Stimulated activated CD8-positive, alpha-beta memory T cell treated with anti-CD3 and anti-CD28 coated beads, Interleukin-7, amount 100 ng/mL, for 1 hour (primary cell): ENCODE data around the gene UBN1.

Experiments
- DNase-seq, 2 donors: peaks; one replicate each; pipeline ENCODE4 v3.0.0-alpha.2; 2020; ENCODE audit warnings: low read depth in 2 of 2

The UBN1 gene

DNA sequence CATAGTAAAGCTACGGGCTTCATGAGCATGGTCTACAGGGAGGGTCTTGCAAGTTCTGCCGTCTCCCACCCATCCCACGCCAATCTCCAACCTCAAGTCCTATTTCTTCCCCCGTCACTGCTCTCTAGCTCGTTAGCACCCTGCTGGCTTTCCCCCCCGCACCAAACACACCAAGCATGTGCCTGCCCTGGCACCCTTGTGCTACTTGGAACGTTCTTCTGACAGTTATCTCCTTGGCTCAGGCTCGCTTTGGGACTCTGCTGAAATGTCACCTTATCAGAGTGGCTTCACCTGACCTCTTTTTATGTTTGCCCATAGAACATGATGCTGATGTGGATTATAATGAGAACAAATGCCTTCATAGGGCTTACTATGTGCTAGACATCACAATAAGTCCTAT lies 22.1 kb upstream of the UBN1 start:
- DNase-seq: no peak

DNA sequence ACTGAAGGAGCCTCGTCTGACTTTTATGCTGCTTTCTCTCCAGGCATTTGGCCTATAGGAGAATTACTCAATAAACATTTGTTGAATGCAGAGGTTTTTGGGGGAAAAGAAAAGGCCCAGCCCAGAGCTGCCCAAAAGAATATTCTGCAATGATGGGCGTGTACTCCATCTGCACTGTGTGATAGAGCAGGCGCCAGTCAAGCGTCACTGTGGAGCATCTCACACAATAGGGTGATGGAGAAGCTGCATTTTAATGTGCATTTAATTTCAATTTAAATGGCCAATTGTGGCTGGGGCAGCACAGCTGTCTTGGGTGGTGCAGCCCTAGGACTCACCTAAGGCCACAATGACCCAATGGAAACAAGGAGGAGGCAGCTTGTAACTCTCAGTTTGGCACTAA lies 20.8 kb upstream of the UBN1 start:
- no peak for DNase-seq

DNA sequence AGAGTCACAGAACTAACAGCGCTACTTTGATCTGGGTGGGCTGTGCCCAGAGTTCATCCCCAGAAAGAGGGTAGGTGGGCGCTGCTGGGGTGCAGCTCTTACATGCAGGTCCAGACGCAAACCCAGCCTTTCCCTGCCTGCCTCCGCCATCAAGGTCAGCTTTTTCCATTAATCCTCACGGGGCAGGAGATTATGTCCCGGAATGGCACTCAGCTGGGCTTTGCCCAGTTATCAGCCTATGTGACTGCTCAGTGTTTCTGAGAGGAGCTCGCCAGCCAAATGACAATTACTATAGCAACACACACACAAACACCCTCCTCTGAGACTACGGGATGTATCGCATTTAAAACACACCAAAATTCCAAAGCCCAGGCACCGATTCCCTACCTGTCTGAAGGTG lies 20.3 kb upstream of the UBN1 start:
- DNase-seq: no peak

- no peak for DNase-seq
Observed at GRCh38 chr16:4828567-4829321, 18.5 kb upstream of the UBN1 start.

DNA sequence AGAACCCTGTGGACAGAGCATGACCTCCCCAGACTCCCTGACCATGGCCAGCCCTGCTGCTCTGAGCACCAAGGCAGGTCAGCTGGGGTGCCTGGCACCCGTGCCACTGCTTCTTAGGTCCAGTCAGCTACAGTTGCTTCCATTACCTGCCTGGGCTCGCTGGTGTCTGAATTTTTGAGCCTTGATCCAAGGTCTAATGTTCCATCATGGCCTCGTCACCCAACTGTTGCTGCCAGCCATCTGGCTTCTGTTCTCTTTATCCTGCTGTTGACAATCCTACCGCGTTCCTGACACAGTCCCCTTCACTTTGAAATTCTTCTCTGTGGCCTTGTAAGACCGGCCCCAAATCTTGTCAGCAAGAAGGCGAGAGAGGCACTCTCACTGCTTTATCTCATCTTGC lies 16.9 kb upstream of the UBN1 start:
- DNase-seq: no peak

- no peak for DNase-seq
Observed at GRCh38 chr16:4831616-4832015, 15.7 kb upstream of the UBN1 start.

- DNase-seq: no peak
Observed at GRCh38 chr16:4832698-4833343, 14.5 kb upstream of the UBN1 start.

GRCh38 chr16:4833584-4833983 lies 13.7 kb upstream of the UBN1 start:
- no peak for DNase-seq

GRCh38 chr16:4836727-4837126 lies 10.6 kb upstream of the UBN1 start:
- DNase-seq: no peak

- DNase-seq: no peak
Observed at GRCh38 chr16:4837733-4838501, 9.4 kb upstream of the UBN1 start.

- no peak for DNase-seq
Observed at GRCh38 chr16:4839942-4840341, 7.3 kb upstream of the UBN1 start.

DNA sequence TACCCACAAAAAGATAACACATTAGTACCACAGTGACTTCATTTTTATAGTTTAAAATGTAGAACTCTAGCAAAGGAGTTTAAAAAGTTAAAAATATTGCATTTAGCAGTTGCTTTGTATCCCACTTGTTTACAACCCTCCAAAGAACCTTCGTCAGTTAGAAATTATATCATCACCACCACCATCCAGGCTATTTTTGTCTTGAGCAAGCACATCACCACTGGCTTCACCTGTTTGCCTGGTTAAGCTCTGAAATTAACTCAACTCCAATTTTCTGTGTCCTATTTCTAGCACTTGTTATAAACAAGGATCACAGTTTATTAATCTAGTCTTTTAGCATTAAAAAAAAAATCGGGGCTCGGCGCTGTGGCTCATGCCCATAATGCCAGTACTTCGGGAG lies 6.3 kb upstream of the UBN1 start:
- DNase-seq: no peak

DNA sequence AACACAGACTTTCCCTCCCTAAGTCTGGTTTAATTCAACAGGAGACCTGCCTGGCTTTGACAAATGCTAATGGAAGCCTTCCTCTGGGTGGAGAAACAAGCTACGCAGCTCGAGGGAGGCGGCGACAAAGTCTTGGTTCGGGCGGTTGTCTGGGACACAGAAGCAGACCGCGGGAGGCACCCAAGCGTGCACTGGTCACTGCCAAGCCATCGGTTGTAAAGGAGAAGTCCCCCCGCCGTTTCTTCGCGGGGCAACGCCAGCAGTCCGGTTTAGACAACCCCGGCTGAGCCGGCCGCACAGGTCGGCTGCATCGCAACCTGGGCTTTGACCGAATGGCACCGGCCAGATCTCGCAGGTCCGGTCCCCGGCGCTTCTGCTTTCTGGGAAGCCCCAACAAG lies 779 bp upstream of the UBN1 start:
- DNase-seq: no peak

DNA sequence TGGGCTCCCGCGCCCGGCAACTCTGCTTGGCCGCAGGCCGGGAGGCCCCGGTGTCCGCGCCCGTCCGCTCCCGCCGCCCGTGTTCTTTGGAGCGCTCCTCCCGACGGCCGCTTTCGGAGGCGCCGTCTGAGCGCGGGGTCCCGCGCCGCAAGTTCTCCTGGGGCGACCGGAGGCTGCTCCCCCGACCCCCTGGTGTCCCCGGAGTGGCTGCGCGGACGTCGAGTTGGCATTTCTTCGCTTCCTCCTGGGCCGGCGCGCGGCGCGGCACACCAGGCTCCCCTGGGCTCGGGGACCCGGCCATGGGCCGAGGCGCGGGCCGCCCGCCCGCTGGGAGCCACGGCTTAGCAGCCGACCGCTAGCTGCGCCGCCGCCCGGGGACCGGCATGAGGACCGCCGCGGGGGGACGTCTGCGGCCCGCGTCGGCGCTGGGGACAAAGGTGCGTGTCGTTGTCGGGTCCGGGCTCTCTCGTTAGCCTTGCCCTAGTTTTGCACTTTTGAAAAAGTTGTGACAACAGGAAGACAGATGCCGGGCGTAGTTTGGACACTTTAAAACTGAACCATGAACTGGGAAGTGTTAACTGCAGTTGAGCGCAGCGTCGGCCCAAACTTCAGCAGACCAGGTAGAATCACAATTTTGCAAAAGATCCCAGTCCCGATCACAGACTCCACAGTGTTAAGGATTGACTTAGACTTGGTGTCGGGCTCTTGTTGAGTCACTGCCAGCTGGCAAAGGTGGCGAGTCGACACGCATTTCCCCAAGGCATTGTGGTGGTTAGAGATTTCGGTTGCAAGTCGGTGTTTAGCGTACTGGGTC lies 700 bp downstream of the UBN1 start:
- no peak for DNase-seq

- DNase-seq: no peak
Observed at GRCh38 chr16:4850211-4850610, 2.9 kb downstream of the UBN1 start.

DNA sequence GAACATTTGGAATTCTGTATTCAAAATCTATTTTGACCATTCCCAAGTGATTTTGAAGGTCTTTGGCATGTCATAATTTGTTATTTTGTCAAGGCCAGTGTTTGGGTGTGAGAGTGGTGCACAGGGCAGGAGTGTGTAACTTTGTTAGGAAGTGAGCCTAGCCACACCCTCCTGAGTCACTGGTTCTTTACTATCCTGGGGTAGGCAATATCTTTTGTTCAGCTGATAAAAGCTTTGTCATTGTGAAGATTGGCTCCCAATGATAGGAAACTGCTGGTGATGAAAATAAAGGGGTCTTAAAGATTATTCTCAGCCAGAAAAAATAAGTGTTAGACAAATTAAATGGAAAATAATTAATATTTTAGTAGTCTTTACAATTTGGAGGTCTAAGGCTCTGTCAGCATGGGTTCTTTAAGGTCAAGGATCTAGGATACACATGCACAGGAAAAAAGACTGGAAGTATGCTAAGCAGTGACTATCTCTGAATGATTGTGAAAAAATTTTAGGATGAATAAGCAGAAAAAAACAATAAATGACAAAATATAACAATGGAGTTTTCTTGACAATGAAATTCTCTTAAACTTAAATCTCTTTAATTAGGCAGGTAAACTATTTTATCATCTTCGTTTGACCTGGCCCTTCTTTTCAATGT lies 5.1 kb downstream of the UBN1 start:
- DNase-seq: no peak

DNA sequence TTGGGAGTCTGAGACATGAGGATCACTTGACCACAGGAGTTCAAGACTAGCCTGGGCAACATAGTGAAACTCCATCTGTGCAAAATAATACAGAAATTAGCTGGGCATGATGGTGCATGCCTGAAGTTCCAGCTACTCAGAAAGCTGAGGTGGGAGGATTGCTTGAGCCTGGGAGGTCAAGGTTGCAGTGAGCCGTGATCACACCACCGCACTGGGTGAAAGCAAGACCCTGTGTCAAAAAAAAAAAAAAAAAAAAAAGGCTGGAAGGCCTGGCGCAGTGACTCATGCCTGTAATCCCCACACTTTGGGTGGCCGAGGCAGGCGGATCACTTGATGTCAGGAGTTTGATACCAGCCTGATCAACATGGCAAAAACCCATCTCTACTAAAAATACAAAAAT lies 8.1 kb downstream of the UBN1 start:
- no peak for DNase-seq

DNA sequence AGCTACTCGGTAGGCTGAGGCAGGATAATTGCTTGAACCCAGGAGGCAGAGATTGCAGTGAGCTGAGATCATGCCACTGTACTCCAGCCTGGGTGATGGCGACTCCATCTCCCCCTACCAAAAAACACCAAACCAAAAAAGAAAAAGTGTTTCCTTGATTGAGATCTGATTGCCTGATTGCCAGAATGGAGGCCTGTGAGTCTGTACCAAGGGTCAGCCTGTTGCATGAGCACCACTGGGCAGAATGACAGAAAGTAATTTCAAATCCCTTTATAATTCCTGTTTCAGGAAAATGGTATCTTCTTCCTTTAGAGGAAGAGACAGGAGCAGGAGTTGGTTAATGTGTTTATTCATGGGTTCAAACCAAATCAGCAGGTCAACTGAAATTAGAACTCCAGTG lies 8.5 kb downstream of the UBN1 start:
- DNase-seq: no peak

DNA sequence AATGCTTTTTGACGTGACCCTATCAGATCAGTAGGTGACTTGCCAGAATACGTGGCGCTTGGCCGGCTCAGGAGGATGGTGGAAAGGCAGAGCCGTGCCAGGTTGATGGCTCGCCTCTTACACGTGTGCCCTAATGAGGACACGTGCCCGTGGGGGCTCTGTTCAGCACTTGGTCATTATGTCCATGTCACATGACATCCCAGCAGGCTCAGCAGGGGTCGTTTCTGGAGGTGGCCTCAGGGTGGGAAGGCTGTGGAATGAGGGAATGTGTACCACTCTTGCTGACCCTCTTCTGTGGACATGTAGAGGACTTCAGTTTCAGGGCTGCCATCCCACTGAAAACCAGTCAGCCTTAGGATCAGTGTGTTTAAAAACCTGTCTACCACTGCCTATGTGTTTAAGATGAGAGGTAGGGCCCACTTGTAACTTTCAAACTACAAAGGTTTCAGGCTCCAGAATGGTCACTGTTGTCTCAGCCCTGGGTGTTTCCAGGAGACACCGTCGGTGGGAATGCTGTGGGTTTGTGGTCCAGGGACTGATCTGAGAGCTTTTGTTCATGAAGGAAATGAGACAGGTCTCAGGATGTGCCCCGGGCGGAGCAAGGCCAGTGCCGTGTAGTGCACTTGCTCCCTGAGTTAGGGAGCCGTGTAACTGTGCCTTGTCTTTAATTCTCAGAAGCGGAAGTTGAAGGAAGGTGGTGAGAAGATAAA lies 12.1 kb downstream of the UBN1 start:
- DNase-seq: no peak

- DNase-seq: no peak
Observed at GRCh38 chr16:4859900-4860255, 12.6 kb downstream of the UBN1 start.

DNA sequence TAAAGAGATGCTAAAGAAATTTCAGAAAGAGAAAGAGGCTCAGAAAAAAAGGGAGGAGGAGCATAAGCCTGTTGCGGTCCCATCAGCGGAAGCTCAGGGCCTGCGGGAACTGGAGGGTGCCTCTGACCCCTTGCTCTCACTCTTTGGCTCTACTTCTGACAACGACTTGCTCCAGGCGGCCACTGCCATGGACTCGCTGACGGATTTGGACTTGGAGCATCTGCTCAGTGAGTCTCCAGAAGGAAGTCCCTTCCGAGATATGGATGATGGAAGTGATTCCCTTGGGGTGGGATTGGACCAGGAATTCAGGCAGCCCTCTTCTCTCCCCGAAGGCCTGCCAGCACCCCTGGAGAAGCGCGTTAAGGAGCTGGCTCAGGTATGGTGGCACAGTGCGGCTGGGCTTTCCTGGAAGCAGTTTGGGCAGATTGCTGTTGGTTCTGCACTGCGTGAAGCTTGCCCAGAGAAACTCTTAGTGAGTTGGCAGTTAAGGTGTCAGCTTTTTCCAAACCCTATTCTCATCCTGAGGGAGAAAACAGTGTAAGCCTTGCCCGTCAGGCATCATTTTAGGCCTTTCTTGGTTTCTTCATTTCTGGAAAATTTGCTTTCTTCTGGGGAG lies 13.6 kb downstream of the UBN1 start:
- no peak for DNase-seq
